HEK293T (cell line): ENCODE measurements around the gene SNTG2.

ENCODE experiments used
- ARNT ChIP-seq: fragments of 450-650 bp; IDR thresholded peaks from 2 replicates; pipeline ENCODE4 v1.6.1; 2017; ENCODE audit warnings: mild to moderate bottlenecking
- BHLHE40 ChIP-seq: fragments of 450-650 bp; IDR thresholded peaks from 2 replicates; pipeline ENCODE4 v1.6.1; 2016; ENCODE audit warnings: mild to moderate bottlenecking, moderate library complexity, borderline replicate concordance
- CTBP1 ChIP-seq: fragments of 450-650 bp; IDR thresholded peaks from 2 replicates; pipeline ENCODE4 v1.6.1; 2016; ENCODE audit warnings: borderline replicate concordance
- ELF4 ChIP-seq: fragments of 450-650 bp; IDR thresholded peaks from 2 replicates; pipeline ENCODE4 v1.6.1; 2017; ENCODE audit warnings: antibody characterized with exemption
- FOXA1 ChIP-seq: fragments of 450-650 bp; IDR thresholded peaks from 2 replicates; pipeline ENCODE4 v1.6.1; 2016; ENCODE audit warnings: mild to moderate bottlenecking
- FOXK2 ChIP-seq: fragments of 450-650 bp; IDR thresholded peaks from 2 replicates; pipeline ENCODE4 v1.6.1; 2016; ENCODE audit warnings: mild to moderate bottlenecking
- FOXM1 ChIP-seq: fragments of 450-650 bp; IDR thresholded peaks from 2 replicates; pipeline ENCODE4 v1.6.1; 2017; ENCODE audit warnings: mild to moderate bottlenecking, borderline replicate concordance
- L3MBTL2 ChIP-seq: fragments of 450-650 bp; conservative IDR thresholded peaks from 2 replicates; pipeline ENCODE4 v1.6.1; 2016; ENCODE audit warnings: mild to moderate bottlenecking
- LEF1 ChIP-seq: fragments of 450-650 bp; IDR thresholded peaks from 2 replicates; pipeline ENCODE4 v1.6.1; 2017; ENCODE audit warnings: mild to moderate bottlenecking, borderline replicate concordance
- NFRKB ChIP-seq: fragments of 450-650 bp; IDR thresholded peaks from 2 replicates; pipeline ENCODE4 v1.6.1; 2016; ENCODE audit warnings: mild to moderate bottlenecking, moderate library complexity
- SP1 ChIP-seq: fragments of 450-650 bp; IDR thresholded peaks from 2 replicates; pipeline ENCODE4 v1.6.1; 2017
- SUZ12 ChIP-seq: fragments of 450-650 bp; IDR thresholded peaks from 2 replicates; pipeline ENCODE4 v1.6.1; 2016; ENCODE audit warnings: mild to moderate bottlenecking
- ZNF384 ChIP-seq: fragments of 450-650 bp; IDR thresholded peaks from 2 replicates; pipeline ENCODE4 v1.6.1; 2016

DNA sequence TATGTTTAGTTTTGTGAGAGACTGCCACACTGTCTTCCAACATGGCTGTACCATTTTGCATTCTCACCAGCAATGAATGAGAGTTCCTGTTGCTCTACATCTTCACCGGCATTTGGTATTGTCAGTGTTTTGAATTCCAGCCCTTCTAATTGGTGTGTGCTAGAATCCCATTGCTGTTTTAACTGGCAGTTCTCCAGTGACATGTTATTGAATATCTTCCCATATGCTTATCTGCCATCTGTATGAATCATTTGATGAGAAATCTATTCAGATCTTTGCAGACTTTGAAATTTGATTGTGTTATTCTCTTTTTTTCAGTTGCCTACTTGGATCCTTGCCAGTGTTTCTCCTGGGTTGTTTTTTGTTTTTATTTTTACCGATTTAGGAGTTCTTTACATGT is 99.0 kb downstream of the SNTG2 start:
- TF ChIP-seq CTBP1 = no peak
- no peak for TF ChIP-seq ARNT
- TF ChIP-seq SP1 = no peak
- TF ChIP-seq FOXM1 = no peak
- no peak for TF ChIP-seq BHLHE40
- no peak for TF ChIP-seq ELF4
- TF ChIP-seq FOXA1 = no peak
- no peak for TF ChIP-seq FOXK2
- TF ChIP-seq L3MBTL2 = no peak
- no peak for TF ChIP-seq ZNF384
- TF ChIP-seq LEF1 = no peak
- no peak for TF ChIP-seq SUZ12
- TF ChIP-seq NFRKB = no peak
